ENCODE results near the gene TFDP2. TPM values are rescaled to one million over a fixed set of nuclear protein-coding genes. Genes with fewer than 3 reads are reported as not detected.
"Not testable (repeated sequence)": the region's sequence is repeated elsewhere in the genome, so short reads cannot be mapped to it uniquely, and the experiment has no call there.

Gene TFDP2
- polyA plus RNA-seq, 3 donors = 81.8 to 106 (median 91.7) TPM

GRCh38 chr3:142000325-142000870, 148.9 kb downstream of the TFDP2 start:
- DNase-seq (ENCODE audit: extremely low read depth in 1 of 11, low read depth in 9 of 11, low spot score in 4 of 11) = no peak

GRCh38 chr3:141998669-141999290, 150.6 kb downstream of the TFDP2 start:
- peak in 1 of 11 donors; percentile 12 for DNase-seq (ENCODE audit: extremely low read depth in 1 of 11, low read depth in 9 of 11, low spot score in 4 of 11)

GRCh38 chr3:141996437-141996836, 152.9 kb downstream of the TFDP2 start:
- DNase-seq (ENCODE audit: extremely low read depth in 1 of 11, low read depth in 9 of 11, low spot score in 4 of 11) = peak in 3 of 11 donors; percentile 1 to 28 (median 11)

- no peak for DNase-seq (ENCODE audit: extremely low read depth in 1 of 11, low read depth in 9 of 11, low spot score in 4 of 11)
These were observed 154.5 kb downstream of the TFDP2 start for GRCh38 chr3:141994856-141995255.

- no peak for DNase-seq (ENCODE audit: extremely low read depth in 1 of 11, low read depth in 9 of 11, low spot score in 4 of 11)
These were observed 156.8 kb downstream of the TFDP2 start for GRCh38 chr3:141992512-141992911.

- no peak for DNase-seq (ENCODE audit: extremely low read depth in 1 of 11, low read depth in 9 of 11, low spot score in 4 of 11)
These were observed 162.7 kb downstream of the TFDP2 start for GRCh38 chr3:141986548-141987107.

- no peak for DNase-seq (ENCODE audit: extremely low read depth in 1 of 11, low read depth in 9 of 11, low spot score in 4 of 11)
These were observed 168.3 kb downstream of the TFDP2 start for GRCh38 chr3:141981084-141981483.

- DNase-seq (ENCODE audit: extremely low read depth in 1 of 11, low read depth in 9 of 11, low spot score in 4 of 11) = no peak
These were observed 170.2 kb downstream of the TFDP2 start for GRCh38 chr3:141979050-141979671.

GRCh38 chr3:141974777-141975176, 174.6 kb downstream of the TFDP2 start:
- DNase-seq (ENCODE audit: extremely low read depth in 1 of 11, low read depth in 9 of 11, low spot score in 4 of 11) = not testable (repeated sequence)

- no peak for DNase-seq (ENCODE audit: extremely low read depth in 1 of 11, low read depth in 9 of 11, low spot score in 4 of 11)
These were observed 176.9 kb downstream of the TFDP2 start for GRCh38 chr3:141972399-141972798.

GRCh38 chr3:141971571-141971970, 177.8 kb downstream of the TFDP2 start:
- DNase-seq (ENCODE audit: extremely low read depth in 1 of 11, low read depth in 9 of 11, low spot score in 4 of 11) = no peak

GRCh38 chr3:141969711-141970110, 179.6 kb downstream of the TFDP2 start:
- no peak for DNase-seq (ENCODE audit: extremely low read depth in 1 of 11, low read depth in 9 of 11, low spot score in 4 of 11)

- no peak for DNase-seq (ENCODE audit: extremely low read depth in 1 of 11, low read depth in 9 of 11, low spot score in 4 of 11)
These were observed 183.9 kb downstream of the TFDP2 start for GRCh38 chr3:141965471-141965870.

GRCh38 chr3:141963301-141963700, 186.0 kb downstream of the TFDP2 start:
- no peak for DNase-seq (ENCODE audit: extremely low read depth in 1 of 11, low read depth in 9 of 11, low spot score in 4 of 11)

GRCh38 chr3:141960731-141961130, 188.6 kb downstream of the TFDP2 start:
- no peak for DNase-seq (ENCODE audit: extremely low read depth in 1 of 11, low read depth in 9 of 11, low spot score in 4 of 11)

GRCh38 chr3:141959589-141960554, 189.5 kb downstream of the TFDP2 start:
- no peak for DNase-seq (ENCODE audit: extremely low read depth in 1 of 11, low read depth in 9 of 11, low spot score in 4 of 11)

- DNase-seq (ENCODE audit: extremely low read depth in 1 of 11, low read depth in 9 of 11, low spot score in 4 of 11) = peak in 1 of 11 donors; percentile 10
These were observed 194.2 kb downstream of the TFDP2 start for GRCh38 chr3:141955175-141955574.

- no peak for DNase-seq (ENCODE audit: extremely low read depth in 1 of 11, low read depth in 9 of 11, low spot score in 4 of 11)
These were observed 196.7 kb downstream of the TFDP2 start for GRCh38 chr3:141952611-141953010.

All from renal cortex interstitium (tissue), 11 donors.